GM23248 (cell line): Measurements from ENCODE around the gene PEX16.

ENCODE experiments used
- EZH2 ChIP-seq: fragments of 200-600 bp; sonication (generic); IDR thresholded peaks from 2 replicates; pipeline ENCODE4 v1.6.1; 2018; ENCODE audit warnings: antibody characterized with exemption, mild to moderate bottlenecking; ENCODE audit not compliant: insufficient read depth, poor library complexity, severe bottlenecking
- EZH2phosphoT487 ChIP-seq: fragments of 200-600 bp; sonication (generic); IDR thresholded peaks from 2 replicates; pipeline ENCODE4 v1.6.1; 2018; ENCODE audit warnings: antibody characterized with exemption, moderate library complexity, mild to moderate bottlenecking, low read depth; ENCODE audit not compliant: insufficient read depth

DNA sequence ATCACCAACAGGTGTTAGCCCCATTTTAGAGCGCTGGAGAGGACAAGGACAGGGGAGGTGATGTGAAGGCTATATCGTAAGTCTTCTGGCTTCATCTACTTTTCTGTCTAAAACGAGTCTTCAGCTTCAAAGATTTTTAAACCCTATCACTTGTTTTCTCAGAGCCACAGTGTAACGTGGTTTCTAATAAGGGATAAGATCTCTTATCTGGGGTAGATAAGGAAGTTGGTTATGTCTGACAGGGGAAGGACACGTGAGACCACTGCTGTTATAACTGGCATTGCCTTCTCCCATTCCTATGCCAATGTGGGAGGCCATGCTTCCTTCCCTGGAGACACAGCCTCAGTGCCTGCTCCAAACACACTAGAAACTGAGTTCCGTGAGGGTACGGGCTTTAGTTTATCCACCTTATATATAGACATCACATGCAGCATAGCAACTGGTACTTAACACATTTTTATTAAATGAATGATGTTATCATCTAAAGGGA lies 44.1 kb upstream of the PEX16 start:
- TF ChIP-seq EZH2, result no peak
- no peak for TF ChIP-seq EZH2phosphoT487
